ENCODE measurements around the gene MS4A2. TPM values are rescaled to one million over a fixed set of nuclear protein-coding genes. Genes with fewer than 3 reads are reported as not detected.
"Not testable (repeated sequence)": the region's sequence is repeated elsewhere in the genome, so short reads cannot be mapped to it uniquely, and the experiment has no call there.

MS4A2 gene
- 0.07 TPM for polyA plus RNA-seq
- long read RNA-seq, donor 1, result 0 reads
- long read RNA-seq, donor 2, result 0 reads
- long read RNA-seq, donor 3, result 0 reads
- long read RNA-seq, donor 4, result 0 reads
- long read RNA-seq, donor 5, result 0 reads
- long read RNA-seq, donor 6, result 0 reads
- long read RNA-seq, donor 7, result 0 reads
- long read RNA-seq, donor 8, result 0 reads
- long read RNA-seq, donor 9, result 0 reads
- long read RNA-seq, donor 10, result 0 reads
- long read RNA-seq, donor 11, result 0 reads

GRCh38 chr11:60088364-60088763, at the start of gene MS4A2:
Gene MS4A2, plus strand, starts transcription at chr11:60088664. Its CDS starts 102 bp downstream, at chr11:60088766.
- Histone ChIP-seq H3K4me3 (ENCODE audit: low read length) (no peak within 1 kb of the TSS), H3K27me3 (ENCODE audit: control insufficient read depth, insufficient read depth, low read length) (no peaks in the 10 kb centered on the region), H3K36me3 (ENCODE audit: control insufficient read depth, insufficient read depth, low read length) (no peaks in the 10 kb centered on the region), H3K27ac (ENCODE audit: low read length) (no peak within 1 kb of the TSS), H3K9me3 (ENCODE audit: control insufficient read depth, low read depth, low read length) (no peaks in the 10 kb centered on the region), H3K4me1 (ENCODE audit: control insufficient read depth, insufficient read depth, low read length) (no peaks in the 10 kb centered on the region)
- 100% methylated on average over 1 of the region's 1 CpG for WGBS (ENCODE audit: insufficient coverage, low lambda C conversion rate)
- DNase-seq, result no peak

- no CpG with 5 or more reads among the region's 8 CpGs for WGBS (ENCODE audit: insufficient coverage, low lambda C conversion rate)
- H3K4me1 ChIP-seq (ENCODE audit: control insufficient read depth, insufficient read depth, low read length), result no peaks in the 10 kb centered on the region
- no peak for DNase-seq
- H3K36me3 ChIP-seq (ENCODE audit: control insufficient read depth, insufficient read depth, low read length), result no peaks in the 10 kb centered on the region
- H3K4me3 ChIP-seq (ENCODE audit: low read length), result no peak within 1 kb of the TSS
- no peaks in the 10 kb centered on the region for H3K9me3 ChIP-seq (ENCODE audit: control insufficient read depth, low read depth, low read length)
- no peaks in the 10 kb centered on the region for H3K27me3 ChIP-seq (ENCODE audit: control insufficient read depth, insufficient read depth, low read length)
- H3K27ac ChIP-seq (ENCODE audit: low read length), result no peak within 1 kb of the TSS
Measured at GRCh38 chr11:60040109-60040508, 48.4 kb upstream of the MS4A2 start, which contains the start of gene OOSP2. Gene OOSP2, plus strand, starts transcription at chr11:60040409. Its CDS starts 51 bp downstream, at chr11:60040460.

- H3K27me3 ChIP-seq (ENCODE audit: control insufficient read depth, insufficient read depth, low read length); H3K36me3 ChIP-seq (ENCODE audit: control insufficient read depth, insufficient read depth, low read length); H3K4me3 ChIP-seq (ENCODE audit: low read length); H3K4me1 ChIP-seq (ENCODE audit: control insufficient read depth, insufficient read depth, low read length); H3K9me3 ChIP-seq (ENCODE audit: control insufficient read depth, low read depth, low read length); DNase-seq; H3K27ac ChIP-seq (ENCODE audit: low read length): not testable (repeated sequence)
Measured at GRCh38 chr11:60050422-60050821, 38.0 kb upstream of the MS4A2 start.

GRCh38 chr11:60050839-60051238, 37.6 kb upstream of the MS4A2 start:
- not testable (repeated sequence) for H3K4me1 ChIP-seq (ENCODE audit: control insufficient read depth, insufficient read depth, low read length); H3K27ac ChIP-seq (ENCODE audit: low read length); H3K36me3 ChIP-seq (ENCODE audit: control insufficient read depth, insufficient read depth, low read length); H3K4me3 ChIP-seq (ENCODE audit: low read length); H3K9me3 ChIP-seq (ENCODE audit: control insufficient read depth, low read depth, low read length); DNase-seq; H3K27me3 ChIP-seq (ENCODE audit: control insufficient read depth, insufficient read depth, low read length)
- WGBS (ENCODE audit: insufficient coverage, low lambda C conversion rate), result no CpG with 5 or more reads among the region's 3 CpGs

GRCh38 chr11:60056349-60056969, 32.0 kb upstream of the MS4A2 start, which contains the start of gene MS4A3:
Gene MS4A3, plus strand, starts transcription at chr11:60056665. Its CDS starts 4,496 bp downstream, at chr11:60061161.
- Histone ChIP-seq H3K27me3 (ENCODE audit: control insufficient read depth, insufficient read depth, low read length) (no peaks in the 10 kb centered on the region), H3K36me3 (ENCODE audit: control insufficient read depth, insufficient read depth, low read length) (no peaks in the 10 kb centered on the region), H3K4me1 (ENCODE audit: control insufficient read depth, insufficient read depth, low read length) (no peaks in the 10 kb centered on the region), H3K9me3 (ENCODE audit: control insufficient read depth, low read depth, low read length) (no peaks in the 10 kb centered on the region), H3K4me3 (ENCODE audit: low read length) (no peak within 1 kb of the TSS), H3K27ac (ENCODE audit: low read length) (no peak within 1 kb of the TSS)
- no peak for DNase-seq
- no CpG with 5 or more reads among the region's 8 CpGs for WGBS (ENCODE audit: insufficient coverage, low lambda C conversion rate)

- H3K27ac ChIP-seq (ENCODE audit: low read length), result no peak overlapping the region
- no peaks in the 10 kb centered on the region for H3K9me3 ChIP-seq (ENCODE audit: control insufficient read depth, low read depth, low read length)
- WGBS (ENCODE audit: insufficient coverage, low lambda C conversion rate), result 71% methylated on average over 1 of the region's 3 CpGs
- no peak overlapping the region for H3K4me3 ChIP-seq (ENCODE audit: low read length)
- H3K27me3 ChIP-seq (ENCODE audit: control insufficient read depth, insufficient read depth, low read length), result no peaks in the 10 kb centered on the region
- H3K4me1 ChIP-seq (ENCODE audit: control insufficient read depth, insufficient read depth, low read length), result no peaks in the 10 kb centered on the region
- no peak for DNase-seq
- H3K36me3 ChIP-seq (ENCODE audit: control insufficient read depth, insufficient read depth, low read length), result no peaks in the 10 kb centered on the region
Measured at GRCh38 chr11:60059052-60059451, 29.4 kb upstream of the MS4A2 start.

GRCh38 chr11:60059521-60060240, 28.8 kb upstream of the MS4A2 start:
- no peaks in the 10 kb centered on the region for H3K4me1 ChIP-seq (ENCODE audit: control insufficient read depth, insufficient read depth, low read length)
- H3K36me3 ChIP-seq (ENCODE audit: control insufficient read depth, insufficient read depth, low read length), result no peaks in the 10 kb centered on the region
- no CpG with 5 or more reads among the region's 4 CpGs for WGBS (ENCODE audit: insufficient coverage, low lambda C conversion rate)
- H3K4me3 ChIP-seq (ENCODE audit: low read length), result no peak overlapping the region
- H3K9me3 ChIP-seq (ENCODE audit: control insufficient read depth, low read depth, low read length), result no peaks in the 10 kb centered on the region
- no peak overlapping the region for H3K27ac ChIP-seq (ENCODE audit: low read length)
- DNase-seq, result no peak
- H3K27me3 ChIP-seq (ENCODE audit: control insufficient read depth, insufficient read depth, low read length), result no peaks in the 10 kb centered on the region

- no CpG with 5 or more reads among the region's 1 CpG for WGBS (ENCODE audit: insufficient coverage, low lambda C conversion rate)
- no peaks in the 10 kb centered on the region for H3K9me3 ChIP-seq (ENCODE audit: control insufficient read depth, low read depth, low read length)
Measured at GRCh38 chr11:60064111-60064510, 24.4 kb upstream of the MS4A2 start.

GRCh38 chr11:60065801-60066200, 22.7 kb upstream of the MS4A2 start:
- no peak overlapping the region for H3K27ac ChIP-seq (ENCODE audit: low read length)
- no peak overlapping the region for H3K4me3 ChIP-seq (ENCODE audit: low read length)
- no peaks in the 10 kb centered on the region for H3K36me3 ChIP-seq (ENCODE audit: control insufficient read depth, insufficient read depth, low read length)
- no peaks in the 10 kb centered on the region for H3K9me3 ChIP-seq (ENCODE audit: control insufficient read depth, low read depth, low read length)
- DNase-seq, result no peak
- no peaks in the 10 kb centered on the region for H3K4me1 ChIP-seq (ENCODE audit: control insufficient read depth, insufficient read depth, low read length)
- no peaks in the 10 kb centered on the region for H3K27me3 ChIP-seq (ENCODE audit: control insufficient read depth, insufficient read depth, low read length)
- 100% methylated on average over 1 of the region's 1 CpG for WGBS (ENCODE audit: insufficient coverage, low lambda C conversion rate)

More at GRCh38 chr11:60064111-60064510, 24.4 kb upstream of the MS4A2 start:
- no peak for DNase-seq
- Histone ChIP-seq H3K4me1 (ENCODE audit: control insufficient read depth, insufficient read depth, low read length) (no peaks in the 10 kb centered on the region), H3K36me3 (ENCODE audit: control insufficient read depth, insufficient read depth, low read length) (no peaks in the 10 kb centered on the region), H3K27me3 (ENCODE audit: control insufficient read depth, insufficient read depth, low read length) (no peaks in the 10 kb centered on the region), H3K4me3 (ENCODE audit: low read length) (no peak overlapping the region), H3K27ac (ENCODE audit: low read length) (no peak overlapping the region)

GRCh38 chr11:60069450-60069849, 19.0 kb upstream of the MS4A2 start:
- no peaks in the 10 kb centered on the region for H3K36me3 ChIP-seq (ENCODE audit: control insufficient read depth, insufficient read depth, low read length)
- H3K4me1 ChIP-seq (ENCODE audit: control insufficient read depth, insufficient read depth, low read length), result no peaks in the 10 kb centered on the region
- WGBS (ENCODE audit: insufficient coverage, low lambda C conversion rate), result no CpG with 5 or more reads among the region's 2 CpGs

More at GRCh38 chr11:60069450-60069849, 19.0 kb upstream of the MS4A2 start:
- no peak overlapping the region for H3K27ac ChIP-seq (ENCODE audit: low read length)
- H3K27me3 ChIP-seq (ENCODE audit: control insufficient read depth, insufficient read depth, low read length), result no peaks in the 10 kb centered on the region
- no peaks in the 10 kb centered on the region for H3K9me3 ChIP-seq (ENCODE audit: control insufficient read depth, low read depth, low read length)
- H3K4me3 ChIP-seq (ENCODE audit: low read length), result no peak overlapping the region
- no peak for DNase-seq
